HUES6 (cell line): ENCODE data around the gene RO60.

ENCODE experiments used
- H3K27ac ChIP-seq: 2 replicates; pipeline ENCODE4 v1.7.0; 2013; ENCODE audit warnings: low read depth, mild to moderate bottlenecking, low read length, inconsistent platforms
- H3K27me3 ChIP-seq: 2 replicates; pipeline ENCODE4 v1.6.1; 2013; ENCODE audit warnings: low read length; ENCODE audit not compliant: control insufficient read depth, insufficient read depth
- H3K36me3 ChIP-seq: 2 replicates; pipeline ENCODE4 v1.6.1; 2013; ENCODE audit warnings: low read length; ENCODE audit not compliant: control insufficient read depth, insufficient read depth
- H3K4me1 ChIP-seq: 2 replicates; pipeline ENCODE4 v1.6.1; 2013; ENCODE audit warnings: low read length; ENCODE audit not compliant: control insufficient read depth, insufficient read depth
- H3K4me3 ChIP-seq: 2 replicates; pipeline ENCODE4 v1.5.1; 2013; ENCODE audit warnings: low read depth, low read length
- H3K9ac ChIP-seq: one replicate; pipeline ENCODE4 v1.6.1; 2013; ENCODE audit warnings: mild to moderate bottlenecking, low read length
- H3K9me3 ChIP-seq: 2 replicates; pipeline ENCODE4 v1.6.1; 2013; ENCODE audit warnings: low read depth, low read length; ENCODE audit not compliant: control insufficient read depth, insufficient read depth

RO60 gene

DNA sequence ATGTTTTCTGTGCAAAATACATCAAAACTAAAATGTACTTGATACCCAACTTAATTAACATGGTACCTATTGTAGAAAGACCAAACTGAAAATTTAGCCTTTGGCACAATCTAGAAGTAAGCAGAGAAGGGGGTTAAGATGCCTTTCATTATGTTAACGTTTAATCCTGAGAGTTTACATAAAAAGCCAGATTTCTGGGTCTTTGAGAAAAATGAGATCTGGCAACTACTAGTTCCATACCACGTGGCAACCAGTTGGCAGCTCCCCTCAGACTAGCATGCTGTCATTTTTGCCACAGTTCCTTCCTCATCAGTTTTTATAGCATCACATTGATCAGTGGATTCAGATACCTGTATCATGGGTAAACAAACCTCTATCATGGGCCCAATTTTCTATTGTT lies 1.5 kb downstream of the RO60 start:
- peak overlapping the region; percentile 90 for H3K4me3 ChIP-seq
- H3K9ac ChIP-seq, result peak overlapping the region; percentile 98
- H3K9me3 ChIP-seq, result no peaks in the 10 kb centered on the region
- peaks cover 5% of the 10 kb centered on the region; the same call in 1 of the 2 replicates for H3K36me3 ChIP-seq
- no peak overlapping the region for H3K27ac ChIP-seq
- H3K27me3 ChIP-seq, result no peaks in the 10 kb centered on the region
- peaks cover 10% of the 10 kb centered on the region for H3K4me1 ChIP-seq

DNA sequence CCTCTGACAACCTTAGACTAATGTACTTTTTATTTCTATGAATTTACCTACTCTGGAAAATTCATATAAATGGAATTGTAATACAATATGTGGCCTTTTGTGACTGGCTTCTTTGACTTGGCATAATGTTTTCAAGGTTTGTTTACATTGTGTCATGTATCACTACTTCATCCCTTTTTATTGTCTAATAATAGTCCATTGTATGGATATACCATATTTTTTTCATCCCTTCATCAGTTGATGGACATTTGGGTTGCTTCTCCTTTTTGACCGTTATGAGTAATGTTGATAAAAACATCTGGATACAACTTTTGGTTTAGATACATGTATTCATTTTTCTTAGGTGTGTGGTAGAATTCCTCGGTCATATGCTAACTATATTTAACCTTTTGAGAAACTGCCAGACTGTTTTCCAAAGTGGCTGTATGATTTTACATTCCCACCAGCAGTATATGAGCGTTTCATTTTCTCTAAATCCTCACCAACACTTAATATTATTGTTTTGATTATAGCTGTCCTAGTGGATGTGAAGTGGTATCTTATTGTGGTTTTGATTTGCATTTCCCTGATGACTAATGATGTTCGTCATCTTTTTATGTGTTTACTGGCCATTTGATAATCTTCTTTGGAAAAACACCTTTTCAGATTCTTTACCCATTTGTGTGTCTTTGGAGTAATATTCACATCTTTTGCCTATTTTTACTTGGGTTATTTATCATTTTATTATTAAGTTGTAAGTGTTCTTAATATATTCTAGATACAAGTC lies 3.5 kb downstream of the RO60 start:
- H3K27me3 ChIP-seq, result no peaks in the 10 kb centered on the region
- no peak overlapping the region for H3K27ac ChIP-seq
- peaks cover 2% of the 10 kb centered on the region; the same call in 1 of the 2 replicates for H3K36me3 ChIP-seq
- H3K9ac ChIP-seq, result no peak overlapping the region
- no peak overlapping the region for H3K4me3 ChIP-seq
- no peaks in the 10 kb centered on the region for H3K9me3 ChIP-seq
- peaks cover 6% of the 10 kb centered on the region for H3K4me1 ChIP-seq

DNA sequence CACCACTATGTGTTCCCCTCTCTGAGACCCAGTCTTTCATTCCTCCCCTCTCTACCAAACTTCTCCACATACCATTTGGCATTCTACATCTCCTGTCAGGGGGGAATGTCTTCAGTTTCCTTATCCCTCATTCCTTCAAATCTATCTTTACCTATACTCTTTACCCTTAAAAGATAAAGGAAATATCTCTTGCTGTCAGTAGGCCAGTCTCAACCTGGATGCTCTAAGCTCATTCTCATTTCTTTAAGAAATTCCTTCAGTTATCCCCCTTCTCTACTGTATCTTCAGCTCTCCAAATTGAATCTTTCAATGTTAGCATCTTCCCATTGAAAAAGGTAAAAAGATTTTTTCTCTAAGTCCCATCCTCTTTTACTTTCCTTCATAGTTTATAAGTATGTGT lies 6.5 kb downstream of the RO60 start:
- no peaks in the 10 kb centered on the region for H3K27me3 ChIP-seq
- H3K4me3 ChIP-seq, result no peak overlapping the region
- no peak overlapping the region for H3K27ac ChIP-seq
- peaks cover 12% of the 10 kb centered on the region for H3K4me1 ChIP-seq
- H3K36me3 ChIP-seq, result peaks cover 3% of the 10 kb centered on the region
- H3K9ac ChIP-seq, result no peak overlapping the region
- H3K9me3 ChIP-seq, result no peaks in the 10 kb centered on the region

DNA sequence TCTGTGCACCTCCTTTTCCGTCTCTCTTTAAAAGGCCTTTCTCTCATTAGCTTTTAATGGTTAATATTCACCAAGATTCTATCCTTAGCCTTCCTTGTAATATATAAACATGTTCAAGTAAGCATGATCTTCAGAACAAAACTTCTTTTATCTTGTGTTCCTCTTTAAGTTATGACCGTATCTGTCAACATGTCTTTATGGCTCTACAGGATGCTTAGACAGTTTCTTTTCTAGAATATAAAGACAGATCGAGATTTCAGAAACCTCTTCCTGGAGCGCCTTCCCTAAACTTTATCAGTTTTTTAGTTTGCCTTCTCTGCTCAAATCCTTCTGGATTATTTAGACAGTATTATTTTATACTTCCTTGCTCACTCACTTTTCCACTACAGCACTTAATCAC lies 7.2 kb downstream of the RO60 start:
- Histone ChIP-seq H3K27me3 (no peaks in the 10 kb centered on the region), H3K9ac (no peak overlapping the region), H3K4me3 (no peak overlapping the region), H3K36me3 (peaks cover 3% of the 10 kb centered on the region), H3K4me1 (peaks cover 13% of the 10 kb centered on the region), H3K27ac (no peak overlapping the region), H3K9me3 (no peaks in the 10 kb centered on the region)

DNA sequence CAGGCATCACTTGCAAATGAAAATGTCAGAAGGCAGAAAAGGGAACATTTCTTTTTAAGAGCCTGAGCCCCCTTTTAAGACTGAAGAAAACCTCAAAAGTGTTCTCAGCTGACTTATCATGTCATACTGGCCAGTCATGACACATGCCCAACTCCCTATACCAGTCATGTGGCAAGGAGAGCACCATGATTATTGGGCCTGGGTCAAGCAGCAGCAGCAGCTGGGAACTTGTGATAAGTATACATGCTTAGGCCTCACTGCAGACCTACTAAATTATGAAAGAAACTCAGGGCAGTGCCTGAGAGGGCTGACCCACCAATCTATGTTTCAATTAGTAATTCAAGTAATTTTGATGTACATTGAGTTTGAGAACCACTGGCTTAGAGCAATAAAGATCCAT lies 8.6 kb downstream of the RO60 start:
- Histone ChIP-seq H3K27ac (no peak overlapping the region), H3K27me3 (no peaks in the 10 kb centered on the region), H3K36me3 (peaks cover 3% of the 10 kb centered on the region), H3K4me1 (peaks cover 13% of the 10 kb centered on the region), H3K9ac (no peak overlapping the region), H3K9me3 (no peaks in the 10 kb centered on the region), H3K4me3 (no peak overlapping the region)

GRCh38 chr1:193069748-193070385 lies 10.5 kb downstream of the RO60 start:
- Histone ChIP-seq H3K27me3 (no peaks in the 10 kb centered on the region), H3K27ac (no peak overlapping the region), H3K4me1 (peaks cover 13% of the 10 kb centered on the region), H3K9me3 (no peaks in the 10 kb centered on the region), H3K36me3 (peaks cover 8% of the 10 kb centered on the region), H3K4me3 (no peak overlapping the region), H3K9ac (no peak overlapping the region)

GRCh38 chr1:193070386-193070753 lies 11.0 kb downstream of the RO60 start:
- H3K4me3 ChIP-seq, result no peak overlapping the region
- H3K9ac ChIP-seq, result no peak overlapping the region
- peaks cover 8% of the 10 kb centered on the region for H3K36me3 ChIP-seq
- no peaks in the 10 kb centered on the region for H3K27me3 ChIP-seq
- no peak overlapping the region for H3K27ac ChIP-seq
- peaks cover 13% of the 10 kb centered on the region for H3K4me1 ChIP-seq
- no peaks in the 10 kb centered on the region for H3K9me3 ChIP-seq

GRCh38 chr1:193070942-193071341 lies 11.5 kb downstream of the RO60 start:
- Histone ChIP-seq H3K9ac (peak overlapping the region; percentile 35), H3K4me1 (peaks cover 13% of the 10 kb centered on the region), H3K27ac (no peak overlapping the region), H3K27me3 (no peaks in the 10 kb centered on the region), H3K4me3 (no peak overlapping the region), H3K36me3 (peaks cover 8% of the 10 kb centered on the region), H3K9me3 (no peaks in the 10 kb centered on the region)

DNA sequence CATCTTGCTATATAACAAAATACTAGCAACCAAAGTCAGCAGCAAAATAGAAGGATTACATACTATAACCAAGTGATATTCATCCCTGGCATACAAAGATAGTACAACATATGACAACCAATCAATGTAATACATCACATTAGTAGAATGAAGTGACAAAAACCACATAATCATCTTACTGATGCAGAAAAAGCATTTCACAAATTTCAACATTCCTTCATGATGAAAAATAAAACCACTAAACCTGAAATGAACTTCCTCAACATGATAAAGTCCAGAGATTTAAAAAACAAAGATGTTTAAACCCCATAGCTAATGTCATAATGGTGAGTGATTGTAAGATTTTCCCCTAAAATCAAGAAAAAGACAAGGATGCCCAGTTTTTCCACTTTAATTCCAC lies 18.6 kb downstream of the RO60 start:
- Histone ChIP-seq H3K9ac (no peak overlapping the region), H3K9me3 (no peaks in the 10 kb centered on the region), H3K27ac (no peak overlapping the region), H3K4me1 (no peaks in the 10 kb centered on the region), H3K36me3 (peaks cover 67% of the 10 kb centered on the region), H3K27me3 (no peaks in the 10 kb centered on the region), H3K4me3 (no peak overlapping the region)

GRCh38 chr1:193079187-193079586 lies 19.8 kb downstream of the RO60 start:
- no peaks in the 10 kb centered on the region for H3K27me3 ChIP-seq
- H3K4me3 ChIP-seq, result no peak overlapping the region
- H3K27ac ChIP-seq, result no peak overlapping the region
- H3K36me3 ChIP-seq, result peaks cover 74% of the 10 kb centered on the region
- H3K9me3 ChIP-seq, result no peaks in the 10 kb centered on the region
- no peaks in the 10 kb centered on the region for H3K4me1 ChIP-seq
- H3K9ac ChIP-seq, result no peak overlapping the region

GRCh38 chr1:193083365-193084088 lies 24.1 kb downstream of the RO60 start:
- Histone ChIP-seq H3K27ac (no peak overlapping the region), H3K9ac (no peak overlapping the region), H3K27me3 (no peaks in the 10 kb centered on the region), H3K9me3 (no peaks in the 10 kb centered on the region), H3K4me3 (no peak overlapping the region), H3K36me3 (peaks cover 75% of the 10 kb centered on the region), H3K4me1 (no peaks in the 10 kb centered on the region)
